ENCODE results near the gene RAD9A.
"Not testable (repeated sequence)": the region's sequence is repeated elsewhere in the genome, so short reads cannot be mapped to it uniquely, and the experiment has no call there.

The RAD9A gene

GRCh38 chr11:67397986-67398660 lies 6.3 kb downstream of the RAD9A start:
- no peak for FAIRE-seq

GRCh38 chr11:67398661-67399563 lies 7.1 kb downstream of the RAD9A start:
- no peak for FAIRE-seq

GRCh38 chr11:67400251-67400941 lies 8.6 kb downstream of the RAD9A start:
- FAIRE-seq = no peak

GRCh38 chr11:67400942-67401494 lies 9.2 kb downstream of the RAD9A start:
- no peak for FAIRE-seq

GRCh38 chr11:67401495-67402191 lies 9.9 kb downstream of the RAD9A start, which contains the start of gene PPP1CA:
Gene PPP1CA (minus strand): TSS chr11:67401858. CDS start chr11:67401782, 76 bp downstream.
- no peak for FAIRE-seq

- not testable (repeated sequence) for FAIRE-seq
Measured at GRCh38 chr11:67402192-67402839, 10.5 kb downstream of the RAD9A start.

GRCh38 chr11:67403085-67403484 lies 11.3 kb downstream of the RAD9A start:
- not testable (repeated sequence) for FAIRE-seq

- no peak for FAIRE-seq
Measured at GRCh38 chr11:67404515-67405195, 12.9 kb downstream of the RAD9A start.

- FAIRE-seq = no peak
Measured at GRCh38 chr11:67405196-67405567, 13.4 kb downstream of the RAD9A start.

- no peak for FAIRE-seq
Measured at GRCh38 chr11:67405688-67406339, 14.0 kb downstream of the RAD9A start.

GRCh38 chr11:67406420-67406968 lies 14.7 kb downstream of the RAD9A start:
- no peak for FAIRE-seq

- no peak for FAIRE-seq
Measured at GRCh38 chr11:67406969-67407687, 15.3 kb downstream of the RAD9A start.

GRCh38 chr11:67407688-67408163 lies 15.9 kb downstream of the RAD9A start:
- FAIRE-seq = no peak

GRCh38 chr11:67408437-67409200 lies 16.8 kb downstream of the RAD9A start:
- no peak for FAIRE-seq

- FAIRE-seq = no peak
Measured at GRCh38 chr11:67409261-67409666, 17.5 kb downstream of the RAD9A start.

- FAIRE-seq = no peak
Measured at GRCh38 chr11:67409781-67410368, 18.1 kb downstream of the RAD9A start.

GRCh38 chr11:67410369-67410831 lies 18.6 kb downstream of the RAD9A start:
- no peak for FAIRE-seq
